ENCODE results near the gene RPL10A.
"Not testable (repeated sequence)": the region's sequence is repeated elsewhere in the genome, so short reads cannot be mapped to it uniquely, and the experiment has no call there.

GRCh38 chr6:35432702-35433101, 35.5 kb upstream of the RPL10A start:
- not testable (repeated sequence) for TF ChIP-seq POLR2A, CTCF (IDR thresholded peaks at IDR 0.05)
